Ishikawa (cell line): ENCODE measurements around the gene OR14J1.

Source experiments
- CEBPB ChIP-seq: IDR thresholded peaks from 2 replicates; pipeline ENCODE4 v1.6.1; 2012
- CREB1 ChIP-seq: IDR thresholded peaks from 2 replicates; pipeline ENCODE4 v1.6.1; 2012; ENCODE audit warnings: low read depth
- EGR1 ChIP-seq: IDR thresholded peaks from 2 replicates; pipeline ENCODE4 v1.6.1; 2012
- EP300 ChIP-seq: IDR thresholded peaks from 2 replicates; pipeline ENCODE4 v1.6.1; 2012; ENCODE audit warnings: borderline replicate concordance
- FOXM1 ChIP-seq: IDR thresholded peaks from 2 replicates; pipeline ENCODE4 v1.6.1; 2012; ENCODE audit warnings: low read depth, borderline replicate concordance
- MAX ChIP-seq: IDR thresholded peaks from 2 replicates; pipeline ENCODE4 v1.6.1; 2012
- NFIC ChIP-seq: IDR thresholded peaks from 2 replicates; pipeline ENCODE4 v1.6.1; 2012
- RAD21 ChIP-seq: IDR thresholded peaks from 2 replicates; pipeline ENCODE4 v1.6.1; 2012; ENCODE audit warnings: low read depth
- TAF1 ChIP-seq: IDR thresholded peaks from 2 replicates; pipeline ENCODE4 v1.6.1; 2012; ENCODE audit warnings: low read depth, mild to moderate bottlenecking
- TCF12 ChIP-seq: IDR thresholded peaks from 2 replicates; pipeline ENCODE4 v1.6.1; 2012; ENCODE audit warnings: low read depth
- TEAD4 ChIP-seq: IDR thresholded peaks from 2 replicates; pipeline ENCODE4 v1.6.1; 2012
- USF1 ChIP-seq: IDR thresholded peaks from 2 replicates; pipeline ENCODE4 v1.6.1; 2012
- YY1 ChIP-seq: IDR thresholded peaks from 2 replicates; pipeline ENCODE4 v1.6.1; 2012; ENCODE audit warnings: low read depth
- ZBTB7A ChIP-seq: IDR thresholded peaks from 2 replicates; pipeline ENCODE4 v1.6.1; 2012; ENCODE audit warnings: low read depth
- TF ChIP-seq, protein P1 (sequence below): IDR thresholded peaks from 2 replicates; pipeline ENCODE4 v1.6.1; 2012; ENCODE audit warnings: low read depth, mild to moderate bottlenecking

Gene OR14J1

GRCh38 chr6:29295181-29295585 lies 6.3 kb upstream of the OR14J1 start:
- no peak for TF ChIP-seq CEBPB
- no peak for TF ChIP-seq CREB1

DNA sequence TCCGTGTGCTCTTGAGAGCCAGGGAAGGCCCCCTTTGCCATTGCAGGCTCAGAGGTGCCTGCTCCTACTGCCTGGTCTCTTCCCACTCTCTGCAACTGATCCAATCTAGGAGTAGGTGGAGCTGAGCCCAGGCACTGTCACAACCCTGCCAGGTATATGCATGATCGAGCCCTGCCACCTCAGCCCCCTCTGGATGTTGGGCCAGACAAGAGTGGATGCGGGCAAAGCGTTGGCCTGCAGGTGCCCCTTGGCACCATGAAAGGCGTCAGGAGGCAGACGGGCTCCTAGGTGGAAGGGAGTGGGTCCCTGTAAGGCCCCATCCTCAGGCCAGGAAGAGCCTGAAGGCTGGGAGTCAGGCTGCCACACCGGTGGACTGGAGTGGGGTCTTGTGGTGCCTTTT lies 5.9 kb upstream of the OR14J1 start:
- TF ChIP-seq MAX (no peak), CEBPB (no peak), TEAD4 (no peak), CREB1 (no peak), FOXM1 (no peak), NFIC (no peak), YY1 (no peak), TAF1 (no peak), RAD21 (no peak), EP300 (no peak), USF1 (no peak), EGR1 (no peak), ZBTB7A (no peak), TCF12 (no peak)

GRCh38 chr6:29319931-29320330 lies 18.4 kb downstream of the OR14J1 start:
- TF ChIP-seq TCF12 (no peak), USF1 (no peak), YY1 (no peak), TEAD4 (no peak), NFIC (no peak), RAD21 (no peak), CEBPB (no peak), MAX (no peak), TAF1 (no peak), EP300 (no peak)
- TF ChIP-seq, protein P1, sequence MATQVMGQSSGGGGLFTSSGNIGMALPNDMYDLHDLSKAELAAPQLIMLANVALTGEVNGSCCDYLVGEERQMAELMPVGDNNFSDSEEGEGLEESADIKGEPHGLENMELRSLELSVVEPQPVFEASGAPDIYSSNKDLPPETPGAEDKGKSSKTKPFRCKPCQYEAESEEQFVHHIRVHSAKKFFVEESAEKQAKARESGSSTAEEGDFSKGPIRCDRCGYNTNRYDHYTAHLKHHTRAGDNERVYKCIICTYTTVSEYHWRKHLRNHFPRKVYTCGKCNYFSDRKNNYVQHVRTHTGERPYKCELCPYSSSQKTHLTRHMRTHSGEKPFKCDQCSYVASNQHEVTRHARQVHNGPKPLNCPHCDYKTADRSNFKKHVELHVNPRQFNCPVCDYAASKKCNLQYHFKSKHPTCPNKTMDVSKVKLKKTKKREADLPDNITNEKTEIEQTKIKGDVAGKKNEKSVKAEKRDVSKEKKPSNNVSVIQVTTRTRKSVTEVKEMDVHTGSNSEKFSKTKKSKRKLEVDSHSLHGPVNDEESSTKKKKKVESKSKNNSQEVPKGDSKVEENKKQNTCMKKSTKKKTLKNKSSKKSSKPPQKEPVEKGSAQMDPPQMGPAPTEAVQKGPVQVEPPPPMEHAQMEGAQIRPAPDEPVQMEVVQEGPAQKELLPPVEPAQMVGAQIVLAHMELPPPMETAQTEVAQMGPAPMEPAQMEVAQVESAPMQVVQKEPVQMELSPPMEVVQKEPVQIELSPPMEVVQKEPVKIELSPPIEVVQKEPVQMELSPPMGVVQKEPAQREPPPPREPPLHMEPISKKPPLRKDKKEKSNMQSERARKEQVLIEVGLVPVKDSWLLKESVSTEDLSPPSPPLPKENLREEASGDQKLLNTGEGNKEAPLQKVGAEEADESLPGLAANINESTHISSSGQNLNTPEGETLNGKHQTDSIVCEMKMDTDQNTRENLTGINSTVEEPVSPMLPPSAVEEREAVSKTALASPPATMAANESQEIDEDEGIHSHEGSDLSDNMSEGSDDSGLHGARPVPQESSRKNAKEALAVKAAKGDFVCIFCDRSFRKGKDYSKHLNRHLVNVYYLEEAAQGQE = no peak

DNA sequence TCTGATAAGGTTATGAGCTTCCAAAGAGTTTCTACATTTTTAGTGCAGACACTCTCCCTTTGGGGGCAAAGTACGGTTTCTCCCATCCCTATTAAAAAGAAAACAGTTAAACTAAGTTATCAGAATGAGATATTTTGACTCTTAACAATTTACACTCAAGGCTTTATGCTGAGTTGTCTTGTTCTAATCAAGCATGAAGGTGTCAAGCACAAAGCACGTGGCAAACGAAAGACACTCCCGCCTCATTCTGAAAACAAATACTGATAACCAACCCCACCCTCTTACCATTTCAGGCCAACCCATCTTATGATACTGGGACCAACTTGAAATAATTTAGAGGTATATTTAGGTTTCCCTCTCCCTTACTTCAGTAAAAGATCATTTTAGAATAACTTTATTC lies 24.3 kb downstream of the OR14J1 start:
- TF ChIP-seq EP300 (no peak), USF1 (no peak), RAD21 (no peak), CEBPB (no peak), ZBTB7A (no peak), CREB1 (no peak), TCF12 (no peak), NFIC (no peak), MAX (no peak), TEAD4 (no peak)
- TF ChIP-seq, protein P1 = no peak

DNA sequence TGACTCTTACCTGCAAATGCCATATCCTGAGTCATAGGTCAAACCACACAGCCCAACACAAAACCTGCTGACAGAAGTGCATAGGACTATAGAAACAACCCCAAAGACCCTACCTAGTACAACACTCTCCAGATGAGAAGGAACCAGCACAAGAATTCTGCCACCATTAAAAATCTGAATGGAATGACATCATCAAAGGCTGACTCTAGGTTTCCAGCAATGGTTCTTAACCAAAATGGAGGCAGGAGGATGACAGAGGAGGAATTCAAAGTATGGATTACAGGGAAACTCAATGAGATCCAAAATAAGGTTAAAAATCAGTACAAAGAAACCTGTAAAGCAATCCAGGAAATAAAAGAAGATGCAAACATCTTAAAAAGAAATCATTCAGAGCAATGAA lies 31.2 kb downstream of the OR14J1 start:
- TF ChIP-seq CREB1 (no peak), TCF12 (no peak), TEAD4 (no peak), NFIC (no peak), EGR1 (no peak), YY1 (no peak), USF1 (no peak), RAD21 (no peak), MAX (no peak), TAF1 (no peak), ZBTB7A (no peak), EP300 (no peak), CEBPB (no peak), FOXM1 (no peak)
- TF ChIP-seq, protein P1 = no peak
